ENCODE results near the gene CREB5. TPM values are rescaled to one million over a fixed set of nuclear protein-coding genes. Genes with fewer than 3 reads are reported as not detected.
"Not testable (repeated sequence)": the region's sequence is repeated elsewhere in the genome, so short reads cannot be mapped to it uniquely, and the experiment has no call there.

CREB5 gene
- total RNA-seq, 1 experiment from 2014 or later = 4.2 TPM

GRCh38 chr7:28811701-28812430, 399.5 kb downstream of the CREB5 start:
- peak; percentile 17 for DNase-seq (ENCODE audit: low read depth)

- DNase-seq (ENCODE audit: low read depth) = no peak
These were observed 400.3 kb downstream of the CREB5 start for GRCh38 chr7:28812616-28813015.

- no peak for DNase-seq (ENCODE audit: low read depth)
These were observed 401.1 kb downstream of the CREB5 start for GRCh38 chr7:28813243-28813962.

GRCh38 chr7:28815369-28815927, 403.1 kb downstream of the CREB5 start:
- DNase-seq (ENCODE audit: low read depth) = no peak

- DNase-seq (ENCODE audit: low read depth) = no peak
These were observed 403.6 kb downstream of the CREB5 start for GRCh38 chr7:28815928-28816373.

GRCh38 chr7:28818996-28819395, 406.7 kb downstream of the CREB5 start:
- DNase-seq (ENCODE audit: low read depth) = no peak

- no peak for DNase-seq (ENCODE audit: low read depth)
These were observed 411.3 kb downstream of the CREB5 start for GRCh38 chr7:28823582-28823981.

- DNase-seq (ENCODE audit: low read depth) = not testable (repeated sequence)
These were observed 413.6 kb downstream of the CREB5 start for GRCh38 chr7:28825817-28826448.

GRCh38 chr7:28830846-28831245, 418.5 kb downstream of the CREB5 start:
- peak; percentile 61 for DNase-seq (ENCODE audit: low read depth)

- DNase-seq (ENCODE audit: low read depth) = no peak
These were observed 420.4 kb downstream of the CREB5 start for GRCh38 chr7:28832669-28833068.

- peak; percentile 71 for DNase-seq (ENCODE audit: low read depth)
These were observed 423.5 kb downstream of the CREB5 start for GRCh38 chr7:28835800-28836199.

- DNase-seq (ENCODE audit: low read depth) = no peak
These were observed 424.4 kb downstream of the CREB5 start for GRCh38 chr7:28836716-28837115.

- DNase-seq (ENCODE audit: low read depth) = no peak
These were observed 424.9 kb downstream of the CREB5 start for GRCh38 chr7:28837216-28837615.

- DNase-seq (ENCODE audit: low read depth) = peak; percentile 14
These were observed 428.3 kb downstream of the CREB5 start for GRCh38 chr7:28840592-28840995.

- DNase-seq (ENCODE audit: low read depth) = no peak
These were observed 429.4 kb downstream of the CREB5 start for GRCh38 chr7:28841766-28842165.

GRCh38 chr7:28842769-28843295, 430.5 kb downstream of the CREB5 start:
- DNase-seq (ENCODE audit: low read depth) = no peak

- no peak for DNase-seq (ENCODE audit: low read depth)
These were observed 432.8 kb downstream of the CREB5 start for GRCh38 chr7:28845106-28845505.

- DNase-seq (ENCODE audit: low read depth) = no peak
These were observed 434.9 kb downstream of the CREB5 start for GRCh38 chr7:28847176-28847575.

GRCh38 chr7:28847681-28848080, 435.4 kb downstream of the CREB5 start:
- no peak for DNase-seq (ENCODE audit: low read depth)

- no peak for DNase-seq (ENCODE audit: low read depth)
These were observed 436.6 kb downstream of the CREB5 start for GRCh38 chr7:28848906-28849305.

- no peak for DNase-seq (ENCODE audit: low read depth)
These were observed 438.4 kb downstream of the CREB5 start for GRCh38 chr7:28850699-28851098.

- DNase-seq (ENCODE audit: low read depth) = peak; percentile 19
These were observed 440.8 kb downstream of the CREB5 start for GRCh38 chr7:28853150-28853549.

All from M059J (cell line).